ENCODE measurements around the gene NDFIP2. TPM values are rescaled to one million over a fixed set of nuclear protein-coding genes. Genes with fewer than 3 reads are reported as not detected.

Gene NDFIP2
- polyA plus RNA-seq, 1 of the 3 experiments (the other 2 are of a cell fraction): 21.4 TPM

GRCh38 chr13:79543883-79544282, 62.9 kb downstream of the NDFIP2 start:
- Histone ChIP-seq H3K36me3 (replicated peaks in 1 of 2; ENCODE audit: control insufficient read depth in 1 of 2, insufficient read depth in 2 of 2, low read length in 1 of 2) (peaks cover 6 to 10% of the 10 kb centered on the region in 2 experiments), H3K27ac (ENCODE audit: low read depth in 2 of 2, low read length in 1 of 2) (peak overlapping the region in 1 of 2 experiments; percentile 11; a peak in 1 of 4 replicates), H3K4me1 (ENCODE audit: control insufficient read depth in 1 of 2, insufficient read depth in 2 of 2, low read depth in 1 of 2, low read length in 1 of 2) (peaks cover 0 to 19% of the 10 kb centered on the region in 2 experiments; a peak in 1 of 4 replicates), H3K79me2 (ENCODE audit: insufficient read depth) (no peaks in the 10 kb centered on the region), H3K9me3 (no peaks in the 10 kb centered on the region), H3F3A (replicated peaks; ENCODE audit: insufficient read depth) (peaks cover 4% of the 10 kb centered on the region), H3K4me3 (ENCODE audit: low read depth in 2 of 2, low read length in 1 of 2) (no peak overlapping the region), H3K9ac (no peak overlapping the region), H2AFZ (ENCODE audit: low read depth) (no peak overlapping the region), H3K4me2 (no peak overlapping the region), H3K9me2 (no peaks in the 10 kb centered on the region), H4K20me1 (ENCODE audit: insufficient read depth) (no peaks in the 10 kb centered on the region), H3K27me3 (ENCODE audit: insufficient read depth) (no peaks in the 10 kb centered on the region)
- WGBS (ENCODE audit: low lambda C conversion rate): 66% methylated on average over 1 of the region's 1 CpG
- ChIA-PET POLR2A (interaction anchor here (0.8 kb wide), 1 partner anchor 63 kb away, joined by 3 read pairs; the partner anchor contains the start of gene NDFIP2), CTCF (interaction anchor here (1.2 to 3.5 kb wide), 5 partner anchors 8 to 796 kb away, joined by 3 to 45 read pairs (median 4); partner anchors contain the start of gene SPRY2)
- TF ChIP-seq FOSL2 (IDR thresholded peaks at IDR 0.05; ENCODE audit: borderline replicate concordance, low read depth): no peak
- no peak for TF ChIP-seq EZH2phosphoT487 (IDR thresholded peaks at IDR 0.05; ENCODE audit: borderline replicate concordance, low read depth)
- no peak for TF ChIP-seq RXRA (IDR thresholded peaks at IDR 0.05; ENCODE audit: borderline replicate concordance, low read depth)
- no peak for TF ChIP-seq TCF12 (IDR thresholded peaks at IDR 0.05)
- DNase-seq: no peak

- H3F3A ChIP-seq (replicated peaks; ENCODE audit: insufficient read depth): no peaks in the 10 kb centered on the region
- peaks cover 8 to 9% of the 10 kb centered on the region in 2 experiments for H3K36me3 ChIP-seq (replicated peaks in 1 of 2; ENCODE audit: control insufficient read depth in 1 of 2, insufficient read depth in 2 of 2, low read length in 1 of 2)
- H3K9me3 ChIP-seq: no peaks in the 10 kb centered on the region
- H4K20me1 ChIP-seq (ENCODE audit: insufficient read depth): no peaks in the 10 kb centered on the region
- H3K9ac ChIP-seq: no peak overlapping the region
- TF ChIP-seq RAD21 (IDR thresholded peaks at IDR 0.05; ENCODE audit: low read length) (no peak), IRF3 (IDR thresholded peaks at IDR 0.05; ENCODE audit: low read depth, low read length) (no peak), RCOR1 (IDR thresholded peaks at IDR 0.05; ENCODE audit: low read length) (no peak), JUND (IDR thresholded peaks at IDR 0.05) (no peak), FOXM1 (IDR thresholded peaks at IDR 0.05; ENCODE audit: low read depth) (no peak), ZBTB33 (IDR thresholded peaks at IDR 0.05; ENCODE audit: borderline replicate concordance, low read depth) (no peak), YY1 (IDR thresholded peaks at IDR 0.05; ENCODE audit: low read depth) (no peak)
- no peaks in the 10 kb centered on the region for H3K79me2 ChIP-seq (ENCODE audit: insufficient read depth)
- H3K27ac ChIP-seq (ENCODE audit: low read depth in 2 of 2, low read length in 1 of 2): peak overlapping the region in 1 of 2 experiments; percentile 43; a peak in 2 of 4 replicates
- H3K27me3 ChIP-seq (ENCODE audit: insufficient read depth): no peaks in the 10 kb centered on the region
- DNase-seq: no peak
- peaks cover 7 to 29% of the 10 kb centered on the region in 2 experiments; a peak in 3 of 4 replicates for H3K4me1 ChIP-seq (ENCODE audit: control insufficient read depth in 1 of 2, insufficient read depth in 2 of 2, low read depth in 1 of 2, low read length in 1 of 2)
- WGBS (ENCODE audit: low lambda C conversion rate): 93% methylated on average over 4 of the region's 4 CpGs
- H3K4me3 ChIP-seq (ENCODE audit: low read depth in 2 of 2, low read length in 1 of 2): no peak overlapping the region
- ChIA-PET POLR2A (no interaction called here), CTCF (interaction anchor here (1.1 to 2.6 kb wide), 5 partner anchors 95 to 1470 kb away, joined by 3 to 12 read pairs (median 5); no protein-coding TSS in a partner anchor)
- no peak overlapping the region for H2AFZ ChIP-seq (ENCODE audit: low read depth)
- H3K9me2 ChIP-seq: no peaks in the 10 kb centered on the region
- H3K4me2 ChIP-seq: no peak overlapping the region
Measured at GRCh38 chr13:79547211-79548195, 66.5 kb downstream of the NDFIP2 start.
